Measurements from ENCODE around the gene SPEN. TPM values are rescaled to one million over a fixed set of nuclear protein-coding genes. Genes with fewer than 3 reads are reported as not detected.
"Not testable (repeated sequence)": the region's sequence is repeated elsewhere in the genome, so short reads cannot be mapped to it uniquely, and the experiment has no call there.

Gene SPEN
- total RNA-seq, 1 experiment from 2014 or later = 44.2 TPM

DNA sequence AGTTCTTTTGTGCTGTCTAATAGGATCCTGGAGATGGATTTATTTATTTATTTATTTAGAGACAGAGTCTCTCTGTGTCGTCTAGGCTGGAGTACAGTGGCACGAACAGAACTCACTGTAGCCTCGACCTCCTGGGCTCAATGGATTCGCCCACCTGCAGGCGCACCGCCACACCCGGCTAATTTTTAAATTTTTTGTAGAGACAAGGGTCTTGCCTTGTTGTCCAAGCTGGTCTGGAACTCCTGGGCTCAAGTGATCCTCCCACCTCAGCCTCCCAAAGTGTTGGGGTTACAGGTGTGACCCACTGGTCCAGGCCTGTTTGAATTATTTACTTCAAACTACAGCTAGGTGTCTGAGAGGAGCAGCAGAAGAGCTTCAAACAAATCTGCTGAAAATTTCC lies 9.6 kb upstream of the SPEN start:
- Mint-ChIP-seq H3K4me3 (ENCODE audit: unreplicated experiment) (no peak overlapping the region), H3K9me3 (ENCODE audit: unreplicated experiment) (no peaks in the 10 kb centered on the region), H3K27me3 (ENCODE audit: insufficient read depth, unreplicated experiment) (no peaks in the 10 kb centered on the region), H3K36me3 (ENCODE audit: insufficient read depth, unreplicated experiment) (no peaks in the 10 kb centered on the region), H3K27ac (ENCODE audit: low read depth, unreplicated experiment) (no peak overlapping the region), H3K4me1 (ENCODE audit: insufficient read depth, unreplicated experiment) (no peaks in the 10 kb centered on the region)
- ChIA-PET POLR2A (interaction anchor here (0.9 to 5.4 kb wide), 3 partner anchors 11 to 48 kb away, joined by 3 to 112 read pairs (median 4); partner anchors contain the start of gene SPEN), CTCF (interaction anchor here (1.1 kb wide), 1 partner anchor 23 kb away, joined by 3 read pairs; no protein-coding TSS in a partner anchor)
- intact Hi-C loops (cut with micrococcal nuclease) = no loop called here
- no TSS peak for BruUV-seq (replicated peaks)
- no peak for DNase-seq (ENCODE audit: unreplicated experiment)
- TF ChIP-seq, protein P1, sequence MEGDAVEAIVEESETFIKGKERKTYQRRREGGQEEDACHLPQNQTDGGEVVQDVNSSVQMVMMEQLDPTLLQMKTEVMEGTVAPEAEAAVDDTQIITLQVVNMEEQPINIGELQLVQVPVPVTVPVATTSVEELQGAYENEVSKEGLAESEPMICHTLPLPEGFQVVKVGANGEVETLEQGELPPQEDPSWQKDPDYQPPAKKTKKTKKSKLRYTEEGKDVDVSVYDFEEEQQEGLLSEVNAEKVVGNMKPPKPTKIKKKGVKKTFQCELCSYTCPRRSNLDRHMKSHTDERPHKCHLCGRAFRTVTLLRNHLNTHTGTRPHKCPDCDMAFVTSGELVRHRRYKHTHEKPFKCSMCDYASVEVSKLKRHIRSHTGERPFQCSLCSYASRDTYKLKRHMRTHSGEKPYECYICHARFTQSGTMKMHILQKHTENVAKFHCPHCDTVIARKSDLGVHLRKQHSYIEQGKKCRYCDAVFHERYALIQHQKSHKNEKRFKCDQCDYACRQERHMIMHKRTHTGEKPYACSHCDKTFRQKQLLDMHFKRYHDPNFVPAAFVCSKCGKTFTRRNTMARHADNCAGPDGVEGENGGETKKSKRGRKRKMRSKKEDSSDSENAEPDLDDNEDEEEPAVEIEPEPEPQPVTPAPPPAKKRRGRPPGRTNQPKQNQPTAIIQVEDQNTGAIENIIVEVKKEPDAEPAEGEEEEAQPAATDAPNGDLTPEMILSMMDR (IDR thresholded peaks at IDR 0.05; ENCODE audit: unreplicated experiment) = no peak

DNA sequence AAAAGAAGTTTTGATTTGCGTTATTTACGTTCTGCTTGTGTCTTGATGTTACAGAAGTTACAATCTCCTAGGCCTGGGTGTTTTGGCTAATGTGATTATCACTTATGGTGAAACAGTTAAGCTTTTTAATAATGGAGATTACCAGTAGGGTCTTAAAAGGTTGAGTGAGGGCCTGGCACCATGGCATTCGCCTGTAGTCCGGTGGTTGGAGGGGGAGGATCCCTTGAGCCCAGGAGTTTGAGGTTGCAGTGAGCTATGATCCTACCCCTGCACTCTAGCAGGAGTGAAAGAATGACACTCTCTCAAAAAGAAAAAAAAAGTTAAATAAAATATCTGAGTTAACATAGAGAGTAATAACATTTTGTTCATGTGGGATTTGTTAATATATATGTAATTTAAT lies 8.8 kb upstream of the SPEN start:
- no peaks in the 10 kb centered on the region for H3K27me3 Mint-ChIP-seq (ENCODE audit: insufficient read depth, unreplicated experiment)
- H3K9me3 Mint-ChIP-seq (ENCODE audit: unreplicated experiment) = no peaks in the 10 kb centered on the region
- DNase-seq (ENCODE audit: unreplicated experiment) = no peak
- no TSS peak for BruUV-seq (replicated peaks)
- H3K4me3 Mint-ChIP-seq (ENCODE audit: unreplicated experiment) = no peak overlapping the region
- CTCF ChIA-PET = interaction anchor here (0.6 to 1.1 kb wide), 3 partner anchors 24 to 1219 kb away, joined by 3 read pairs; no protein-coding TSS in a partner anchor
- POLR2A ChIA-PET = interaction anchor here (0.9 to 5.4 kb wide), 3 partner anchors 10 to 47 kb away, joined by 3 to 112 read pairs (median 4); partner anchors contain the start of gene SPEN
- intact Hi-C loops (cut with micrococcal nuclease) = no loop called here
- no peaks in the 10 kb centered on the region for H3K36me3 Mint-ChIP-seq (ENCODE audit: insufficient read depth, unreplicated experiment)
- no peak overlapping the region for H3K27ac Mint-ChIP-seq (ENCODE audit: low read depth, unreplicated experiment)
- H3K4me1 Mint-ChIP-seq (ENCODE audit: insufficient read depth, unreplicated experiment) = no peaks in the 10 kb centered on the region
- TF ChIP-seq, protein P1 (IDR thresholded peaks at IDR 0.05; ENCODE audit: unreplicated experiment) = no peak

- Mint-ChIP-seq H3K36me3 (ENCODE audit: insufficient read depth, unreplicated experiment) (peaks cover 3% of the 10 kb centered on the region), H3K27ac (ENCODE audit: low read depth, unreplicated experiment) (no peak overlapping the region), H3K9me3 (ENCODE audit: unreplicated experiment) (no peaks in the 10 kb centered on the region), H3K4me1 (ENCODE audit: insufficient read depth, unreplicated experiment) (no peaks in the 10 kb centered on the region), H3K27me3 (ENCODE audit: insufficient read depth, unreplicated experiment) (no peaks in the 10 kb centered on the region), H3K4me3 (ENCODE audit: unreplicated experiment) (no peak overlapping the region)
- no peak for DNase-seq (ENCODE audit: unreplicated experiment)
- ChIA-PET POLR2A (interaction anchor here (0.6 to 2.3 kb wide), 6 partner anchors 8 to 202 kb away, joined by 3 to 22 read pairs (median 4); no protein-coding TSS in a partner anchor), CTCF (no interaction called here)
- BruUV-seq (replicated peaks) = no TSS peak
- intact Hi-C loops (cut with micrococcal nuclease) = no loop called here
- TF ChIP-seq, protein P1 (IDR thresholded peaks at IDR 0.05; ENCODE audit: unreplicated experiment) = no peak
These were observed 3.5 kb upstream of the SPEN start for GRCh38 chr1:15843826-15844572.

DNA sequence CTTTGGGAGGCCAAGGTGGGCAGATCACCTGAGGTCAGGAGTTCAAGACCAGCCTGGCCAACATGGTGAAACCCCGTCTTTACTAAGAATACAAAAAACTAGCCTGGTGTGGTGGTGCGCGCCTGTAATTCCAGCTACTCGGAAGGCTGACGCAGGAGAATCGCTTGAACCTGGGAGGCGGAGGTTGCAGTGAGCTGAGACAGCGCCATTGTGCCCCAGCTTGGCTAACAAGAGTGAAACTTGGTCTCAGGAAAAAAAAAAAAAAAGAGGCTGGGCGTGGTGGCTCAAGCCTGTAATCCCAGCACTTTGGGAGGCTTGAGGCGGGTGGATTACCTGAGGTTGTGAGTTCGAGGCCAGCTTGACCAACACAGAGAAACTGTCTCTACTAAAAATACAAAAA lies 1.5 kb upstream of the SPEN start:
- ChIA-PET CTCF (interaction anchor here (0.5 kb wide), 1 partner anchor 14 kb away, joined by 4 read pairs; no protein-coding TSS in a partner anchor), POLR2A (interaction anchor here (0.6 to 9.0 kb wide), 9 partner anchors 8 to 77 kb away, joined by 3 to 283 read pairs (median 16); no protein-coding TSS in a partner anchor)
- peak overlapping the region; percentile 79 for H3K4me3 Mint-ChIP-seq (ENCODE audit: unreplicated experiment)
- H3K36me3 Mint-ChIP-seq (ENCODE audit: insufficient read depth, unreplicated experiment); H3K27me3 Mint-ChIP-seq (ENCODE audit: insufficient read depth, unreplicated experiment); H3K9me3 Mint-ChIP-seq (ENCODE audit: unreplicated experiment); DNase-seq (ENCODE audit: unreplicated experiment); H3K27ac Mint-ChIP-seq (ENCODE audit: low read depth, unreplicated experiment); BruUV-seq (replicated peaks): not testable (repeated sequence)
- peaks cover 13% of the 10 kb centered on the region for H3K4me1 Mint-ChIP-seq (ENCODE audit: insufficient read depth, unreplicated experiment)
- intact Hi-C loops (cut with micrococcal nuclease) = loop anchor here (5.0 kb wide), 3 partner anchors 41 to 71 kb away; no protein-coding TSS in a partner anchor

All from MCF 10A (cell line).